ENCODE measurements around the gene TUBGCP2. TPM values are rescaled to one million over a fixed set of nuclear protein-coding genes. Genes with fewer than 3 reads are reported as not detected.

TUBGCP2 gene
- 29.3 and 35.9 TPM in 2 replicates for total RNA-seq (2014; rRNA removed; shearing (Covaris generic))

GRCh38 chr10:133308421-133309099 is at the start of gene TUBGCP2, which contains the start of gene ZNF511:
TSS of gene TUBGCP2 (minus strand) at chr10:133308872. CDS start at chr10:133302941, 5,931 bp downstream.
TSS of gene ZNF511 (plus strand) at chr10:133308914. CDS start at chr10:133308944, 30 bp downstream.
- DNase-seq (ENCODE audit: low spot score) = peak; percentile 44

- DNase-seq (ENCODE audit: low spot score) = no peak
Measured at GRCh38 chr10:133357285-133358161, 48.9 kb upstream of the TUBGCP2 start, which contains the start of gene FUOM. TSS of gene FUOM (minus strand) at chr10:133358019. CDS start at chr10:133358007, 12 bp downstream.

GRCh38 chr10:133356549-133357284 is 48.0 kb upstream of the TUBGCP2 start:
- DNase-seq (ENCODE audit: low spot score) = no peak

- no peak for DNase-seq (ENCODE audit: low spot score)
Measured at GRCh38 chr10:133355991-133356390, 47.3 kb upstream of the TUBGCP2 start.

- DNase-seq (ENCODE audit: low spot score) = no peak
Measured at GRCh38 chr10:133355266-133355665, 46.6 kb upstream of the TUBGCP2 start.

GRCh38 chr10:133354672-133355240 is 46.1 kb upstream of the TUBGCP2 start:
- DNase-seq (ENCODE audit: low spot score) = no peak

GRCh38 chr10:133353988-133354605 is 45.4 kb upstream of the TUBGCP2 start:
- DNase-seq (ENCODE audit: low spot score) = no peak

GRCh38 chr10:133353202-133353959 is 44.7 kb upstream of the TUBGCP2 start:
- DNase-seq (ENCODE audit: low spot score) = no peak

- no peak for DNase-seq (ENCODE audit: low spot score)
Measured at GRCh38 chr10:133351408-133352318, 43.0 kb upstream of the TUBGCP2 start.

- DNase-seq (ENCODE audit: low spot score) = no peak
Measured at GRCh38 chr10:133350950-133351329, 42.3 kb upstream of the TUBGCP2 start.

GRCh38 chr10:133350283-133350949 is 41.7 kb upstream of the TUBGCP2 start:
- DNase-seq (ENCODE audit: low spot score) = no peak

GRCh38 chr10:133349577-133350011 is 40.9 kb upstream of the TUBGCP2 start:
- DNase-seq (ENCODE audit: low spot score) = no peak

GRCh38 chr10:133349160-133349568 is 40.5 kb upstream of the TUBGCP2 start:
- no peak for DNase-seq (ENCODE audit: low spot score)

- no peak for DNase-seq (ENCODE audit: low spot score)
Measured at GRCh38 chr10:133347710-133348517, 39.2 kb upstream of the TUBGCP2 start.

- no peak for DNase-seq (ENCODE audit: low spot score)
Measured at GRCh38 chr10:133346413-133346812, 37.7 kb upstream of the TUBGCP2 start.

GRCh38 chr10:133344236-133344635 is 35.6 kb upstream of the TUBGCP2 start:
- no peak for DNase-seq (ENCODE audit: low spot score)

GRCh38 chr10:133343558-133343957 is 34.9 kb upstream of the TUBGCP2 start:
- peak; percentile 31 for DNase-seq (ENCODE audit: low spot score)

GRCh38 chr10:133342942-133343341 is 34.3 kb upstream of the TUBGCP2 start:
- DNase-seq (ENCODE audit: low spot score) = no peak

All from A172 (cell line).